Activated CD4-positive, alpha-beta memory T cell treated with anti-CD3 and anti-CD28 coated beads for 36 hours (primary cell): Measurements from ENCODE around the gene CCR2. TPM values are rescaled to one million over a fixed set of nuclear protein-coding genes. Genes with fewer than 3 reads are reported as not detected.
"Not testable (repeated sequence)": the region's sequence is repeated elsewhere in the genome, so short reads cannot be mapped to it uniquely, and the experiment has no call there.

ENCODE experiments used
- CTCF ChIA-PET: fragments of 350-600 bp; sonication (Branson Sonifier 250); formaldehyde crosslinking; loops from one replicate; lab custom pipeline; 2021; ENCODE audit warnings: antibody characterized with exemption, inconsistent platforms; lab: Charles Lee
- POLR2A ChIA-PET: fragments of 350-600 bp; sonication (Branson Sonifier 250); formaldehyde crosslinking; loops from one replicate; lab custom pipeline; 2021; ENCODE audit warnings: antibody characterized with exemption; lab: Charles Lee
- DNase-seq: peaks from one replicate; pipeline ENCODE4 v3.0.0-alpha.2; 2020
- H3K27ac Mint-ChIP-seq: one replicate; pipeline ENCODE4 v1.8.0; 2021; ENCODE audit warnings: mixed read lengths
- H3K27me3 Mint-ChIP-seq: one replicate; pipeline ENCODE4 v1.8.0; 2021; ENCODE audit warnings: mixed read lengths
- H3K36me3 Mint-ChIP-seq: one replicate; pipeline ENCODE4 v1.8.0; 2021; ENCODE audit warnings: mixed read lengths
- H3K4me1 Mint-ChIP-seq: one replicate; pipeline ENCODE4 v1.8.0; 2021; ENCODE audit warnings: low read depth, mixed read lengths
- H3K4me3 Mint-ChIP-seq: one replicate; pipeline ENCODE4 v1.8.0; 2021; ENCODE audit warnings: mild to moderate bottlenecking, mixed read lengths
- H3K9me3 Mint-ChIP-seq: one replicate; pipeline ENCODE4 v1.8.0; 2021; ENCODE audit warnings: mixed read lengths
- intact Hi-C: fragments of 100-400 bp; cut with micrococcal nuclease; formaldehyde crosslinking; loops from one replicate; pipeline ENCODE4 v1.15.1; 2023
- total RNA-seq, 2 experiments: library from RNA; stranded (reverse); gene quantifications; one replicate each; pipeline ENCODE4 v1.2.3, GENCODE V29; 2021

Gene CCR2
- total RNA-seq, 2 experiments from 2014 or later, result 2.2 TPM

GRCh38 chr3:46395210-46395661, 41.3 kb downstream of the CCR2 start:
- POLR2A ChIA-PET, result no interaction called here
- Mint-ChIP-seq H3K4me3 (no peak overlapping the region), H3K9me3 (no peaks in the 10 kb centered on the region), H3K36me3 (no peaks in the 10 kb centered on the region), H3K27me3 (peaks cover 7% of the 10 kb centered on the region), H3K27ac (no peak overlapping the region), H3K4me1 (peaks cover 2% of the 10 kb centered on the region)
- no peak for DNase-seq
- intact Hi-C loops, result no loop called here
- CTCF ChIA-PET, result no interaction called here

GRCh38 chr3:46395766-46396530, 42.0 kb downstream of the CCR2 start:
- POLR2A ChIA-PET, result interaction anchor here (0.5 kb wide), 1 partner anchor 29 kb away, joined by 4 read pairs; no protein-coding TSS in a partner anchor
- H3K4me3 Mint-ChIP-seq, result no peak overlapping the region
- peaks cover 7% of the 10 kb centered on the region for H3K27me3 Mint-ChIP-seq
- H3K9me3 Mint-ChIP-seq, result no peaks in the 10 kb centered on the region
- no peak overlapping the region for H3K27ac Mint-ChIP-seq
- CTCF ChIA-PET, result no interaction called here
- H3K4me1 Mint-ChIP-seq, result peaks cover 2% of the 10 kb centered on the region
- H3K36me3 Mint-ChIP-seq, result no peaks in the 10 kb centered on the region
- intact Hi-C loops, result no loop called here
- DNase-seq, result peak; percentile 39

GRCh38 chr3:46397111-46397510, 43.2 kb downstream of the CCR2 start:
- POLR2A ChIA-PET, result no interaction called here
- Mint-ChIP-seq H3K27ac (no peak overlapping the region), H3K36me3 (no peaks in the 10 kb centered on the region), H3K4me3 (no peak overlapping the region), H3K9me3 (no peaks in the 10 kb centered on the region), H3K4me1 (peaks cover 2% of the 10 kb centered on the region), H3K27me3 (peaks cover 7% of the 10 kb centered on the region)
- DNase-seq, result no peak
- CTCF ChIA-PET, result interaction anchor here (0.9 kb wide), 1 partner anchor 10 kb away, joined by 3 read pairs; no protein-coding TSS in a partner anchor
- intact Hi-C loops, result no loop called here

- intact Hi-C loops, result no loop called here
- ChIA-PET POLR2A (no interaction called here), CTCF (interaction anchor here (1.4 kb wide), 1 partner anchor 20 kb away, joined by 4 read pairs; no protein-coding TSS in a partner anchor)
- DNase-seq, result no peak
- Mint-ChIP-seq H3K36me3 (no peaks in the 10 kb centered on the region), H3K4me3 (no peak overlapping the region), H3K9me3 (peaks cover 4% of the 10 kb centered on the region), H3K27ac (no peak overlapping the region), H3K27me3 (peaks cover 9% of the 10 kb centered on the region), H3K4me1 (peaks cover 2% of the 10 kb centered on the region)
These were observed 44.5 kb downstream of the CCR2 start for GRCh38 chr3:46398186-46398955.

GRCh38 chr3:46399098-46399497, 45.2 kb downstream of the CCR2 start:
- no peaks in the 10 kb centered on the region for H3K36me3 Mint-ChIP-seq
- POLR2A ChIA-PET, result interaction anchor here (1.1 kb wide), 1 partner anchor 297 kb away, joined by 3 read pairs; no protein-coding TSS in a partner anchor
- no peak for DNase-seq
- no peak overlapping the region for H3K4me3 Mint-ChIP-seq
- H3K9me3 Mint-ChIP-seq, result peaks cover 4% of the 10 kb centered on the region
- peaks cover 2% of the 10 kb centered on the region for H3K4me1 Mint-ChIP-seq
- intact Hi-C loops, result no loop called here
- no peak overlapping the region for H3K27ac Mint-ChIP-seq
- peaks cover 9% of the 10 kb centered on the region for H3K27me3 Mint-ChIP-seq
- CTCF ChIA-PET, result no interaction called here

- intact Hi-C loops, result no loop called here
- ChIA-PET POLR2A (interaction anchor here (1.1 kb wide), 1 partner anchor 297 kb away, joined by 3 read pairs; no protein-coding TSS in a partner anchor), CTCF (interaction anchor here (1.0 kb wide), 1 partner anchor 320 kb away, joined by 4 read pairs; no protein-coding TSS in a partner anchor)
- Mint-ChIP-seq H3K36me3 (no peaks in the 10 kb centered on the region), H3K27me3 (peaks cover 9% of the 10 kb centered on the region), H3K4me1 (peaks cover 2% of the 10 kb centered on the region), H3K27ac (no peak overlapping the region), H3K4me3 (no peak overlapping the region), H3K9me3 (peaks cover 4% of the 10 kb centered on the region)
- no peak for DNase-seq
These were observed 45.6 kb downstream of the CCR2 start for GRCh38 chr3:46399557-46399956.

- no peak overlapping the region for H3K27ac Mint-ChIP-seq
- CTCF ChIA-PET, result interaction anchor here (1.0 to 1.5 kb wide), 2 partner anchors 22 to 321 kb away, joined by 4 to 6 read pairs; no protein-coding TSS in a partner anchor
- H3K27me3 Mint-ChIP-seq, result peaks cover 4% of the 10 kb centered on the region
- intact Hi-C loops, result no loop called here
- no peak for DNase-seq
- H3K4me3 Mint-ChIP-seq, result no peak overlapping the region
- H3K36me3 Mint-ChIP-seq, result no peaks in the 10 kb centered on the region
- peaks cover 4% of the 10 kb centered on the region for H3K9me3 Mint-ChIP-seq
- H3K4me1 Mint-ChIP-seq, result peaks cover 2% of the 10 kb centered on the region
- POLR2A ChIA-PET, result interaction anchor here (1.1 kb wide), 1 partner anchor 298 kb away, joined by 3 read pairs; no protein-coding TSS in a partner anchor
These were observed 46.3 kb downstream of the CCR2 start for GRCh38 chr3:46400000-46400734.

GRCh38 chr3:46400846-46401245, 46.9 kb downstream of the CCR2 start:
- no peak overlapping the region for H3K4me3 Mint-ChIP-seq
- peaks cover 3% of the 10 kb centered on the region for H3K27me3 Mint-ChIP-seq
- ChIA-PET POLR2A (no interaction called here), CTCF (interaction anchor here (1.5 kb wide), 1 partner anchor 23 kb away, joined by 6 read pairs; no protein-coding TSS in a partner anchor)
- peaks cover 4% of the 10 kb centered on the region for H3K9me3 Mint-ChIP-seq
- no peaks in the 10 kb centered on the region for H3K36me3 Mint-ChIP-seq
- H3K4me1 Mint-ChIP-seq, result peaks cover 2% of the 10 kb centered on the region
- intact Hi-C loops, result no loop called here
- DNase-seq, result no peak
- no peak overlapping the region for H3K27ac Mint-ChIP-seq

- DNase-seq, result no peak
These were observed 47.7 kb downstream of the CCR2 start for GRCh38 chr3:46401579-46401978.

GRCh38 chr3:46402902-46403301, 49.0 kb downstream of the CCR2 start:
- intact Hi-C loops, H3K27me3 Mint-ChIP-seq, DNase-seq, H3K36me3 Mint-ChIP-seq, POLR2A ChIA-PET, H3K4me3 Mint-ChIP-seq, CTCF ChIA-PET, H3K27ac Mint-ChIP-seq, H3K4me1 Mint-ChIP-seq, H3K9me3 Mint-ChIP-seq: not testable (repeated sequence)

More at GRCh38 chr3:46401579-46401978, 47.7 kb downstream of the CCR2 start:
- no peaks in the 10 kb centered on the region for H3K36me3 Mint-ChIP-seq
- no peak overlapping the region for H3K27ac Mint-ChIP-seq
- H3K4me3 Mint-ChIP-seq, result no peak overlapping the region
- ChIA-PET CTCF (interaction anchor here (1.5 kb wide), 1 partner anchor 24 kb away, joined by 6 read pairs; no protein-coding TSS in a partner anchor), POLR2A (no interaction called here)
- intact Hi-C loops, result no loop called here
- peaks cover 3% of the 10 kb centered on the region for H3K27me3 Mint-ChIP-seq
- peaks cover under 1% of the 10 kb centered on the region for H3K4me1 Mint-ChIP-seq
- peaks cover 4% of the 10 kb centered on the region for H3K9me3 Mint-ChIP-seq

GRCh38 chr3:46405301-46406019, 51.5 kb downstream of the CCR2 start:
- H3K4me1 Mint-ChIP-seq, result peaks cover 13% of the 10 kb centered on the region
- intact Hi-C loops, result no loop called here
- CTCF ChIA-PET, result interaction anchor here (1.2 to 2.3 kb wide), 2 partner anchors 27 to 83 kb away, joined by 5 to 8 read pairs; no protein-coding TSS in a partner anchor
- peaks cover 4% of the 10 kb centered on the region for H3K27me3 Mint-ChIP-seq
- peaks cover 4% of the 10 kb centered on the region for H3K9me3 Mint-ChIP-seq
- POLR2A ChIA-PET, result no interaction called here
- DNase-seq, result no peak
- H3K36me3 Mint-ChIP-seq, result no peaks in the 10 kb centered on the region
- H3K27ac Mint-ChIP-seq, result no peak overlapping the region
- no peak overlapping the region for H3K4me3 Mint-ChIP-seq
